Lung (tissue), 12 donors: Measurements from ENCODE around the gene GLMP. TPM values are rescaled to one million over a fixed set of nuclear protein-coding genes. Genes with fewer than 3 reads are reported as not detected.
A peak's percentile ranks its signal among the peaks of the same experiment; 100 is the strongest.

Source experiments
- ATAC-seq: fragments of 200-7000 bp; cut with Tn5 transposase; one replicate; pipeline ENCODE4 v1.9.1; 2020; ENCODE audit warnings: moderate number of reproducible peaks; ENCODE audit not compliant: insufficient read depth, low FRiP score
- DNase-seq, 3 donors: peaks; one replicate each; pipeline ENCODE4 v3.0.0-alpha.2; 2013 to 2017
- H3K27ac ChIP-seq, 2 donors: one replicate each; pipeline ENCODE4 v1.5.1; 2013; ENCODE audit warnings: mild to moderate bottlenecking in 2 of 2, moderate library complexity in 2 of 2, control low read depth in 1 of 2, inconsistent platforms in 1 of 2, low read depth in 1 of 2, low read length in 1 of 2
- H3K27me3 ChIP-seq, 3 donors: one replicate each; pipeline ENCODE4 v1.5.1; 2013; ENCODE audit warnings: low read length in 2 of 3; ENCODE audit not compliant: control insufficient read depth in 3 of 3, insufficient read depth in 3 of 3
- H3K36me3 ChIP-seq, 4 donors: one replicate each; pipeline ENCODE4 v1.5.1; 2013; ENCODE audit warnings: low read length in 4 of 4, mild to moderate bottlenecking in 1 of 4, moderate library complexity in 1 of 4; ENCODE audit not compliant: control insufficient read depth in 4 of 4, insufficient read depth in 4 of 4
- H3K4me1 ChIP-seq, 5 donors: one replicate each; pipeline ENCODE4 v1.5.1; 2013; ENCODE audit warnings: low read length in 5 of 5, mild to moderate bottlenecking in 2 of 5, moderate library complexity in 1 of 5; ENCODE audit not compliant: control insufficient read depth in 5 of 5, insufficient read depth in 5 of 5
- H3K4me3 ChIP-seq: one replicate; pipeline ENCODE4 v1.5.1; 2013; ENCODE audit warnings: mild to moderate bottlenecking, control low read depth, moderate library complexity
- H3K9ac ChIP-seq, 2 donors: one replicate each; pipeline ENCODE4 v1.5.1; 2013; ENCODE audit warnings: low read length in 2 of 2, control low read depth in 1 of 2; ENCODE audit not compliant: insufficient read depth in 1 of 2
- H3K9me3 ChIP-seq, 4 donors: one replicate each; pipeline ENCODE4 v1.5.1; 2013; ENCODE audit warnings: low read length in 3 of 4, mild to moderate bottlenecking in 1 of 4, moderate library complexity in 1 of 4; ENCODE audit not compliant: control insufficient read depth in 4 of 4, insufficient read depth in 3 of 4
- CTCF ChIP-seq: IDR thresholded peaks from 2 replicates; pipeline ENCODE4 v1.5.1; 2012; ENCODE audit warnings: mild to moderate bottlenecking; ENCODE audit errors: control extremely low read depth, extremely low read depth
- WGBS, 2 donors: extraction: QIAGEN DNeasy Blood & Tissue Kit; methylation state at CpG; one replicate each; pipeline ENCODE4 v1.1.7; 2013; 5-methylcytosine and 5-hydroxymethylcytosine counted together
- polyA plus RNA-seq, 2 donors: library from polyadenylated mRNA; stranded (reverse); fragments of 200-250 nt; gene quantifications; one replicate each; pipeline ENCODE4 v1.2.1, GENCODE V29; 2013
- total RNA-seq, 2 donors: library from RNA; depleted of rRNA in 1 of 2; stranded (reverse); fragments of >200 nt in 1 of 2; gene quantifications; one replicate each; pipeline ENCODE4 v1.2.1, GENCODE V29; 2014 to 2021
- donor health status: control.
- donor health status: control.
- donor health status: Bipolar disorder and iron deficiency.
- donor health status: healthy.
- donor health status: DM: yes; HTN: yes; CAD: no.

GLMP gene
- total and polyA plus RNA-seq, 4 donors = 30.1 to 75.8 (median 59.6) TPM

GRCh38 chr1:156279837-156280236 lies 15.6 kb downstream of the GLMP start:
- no peaks in the 10 kb centered on the region for H3K27me3 ChIP-seq
- H3K36me3 ChIP-seq = peaks cover 7 to 27% (median 27%) of the 10 kb centered on the region in 4 donors
- H3K9ac ChIP-seq = no peak overlapping the region
- H3K4me1 ChIP-seq = peaks cover 0 to 22% (median 9%) of the 10 kb centered on the region in 5 donors
- H3K27ac ChIP-seq = no peak overlapping the region
- DNase-seq (no peak), ATAC-seq (no peak)
- TF ChIP-seq CTCF = no peak
- no peak overlapping the region for H3K4me3 ChIP-seq
- H3K9me3 ChIP-seq = peaks cover 0 to 3% (median 0%) of the 10 kb centered on the region in 4 donors
- 95 to 97% methylated on average over 3 of the region's 3 CpGs for WGBS, 2 donors

- no peak overlapping the region for H3K27ac ChIP-seq
- no peak for ATAC-seq
Measured at GRCh38 chr1:156276966-156277381, 18.5 kb downstream of the GLMP start.

GRCh38 chr1:156276532-156276931 lies 18.9 kb downstream of the GLMP start:
- H3K4me1 ChIP-seq = peaks cover 0 to 6% (median 5%) of the 10 kb centered on the region in 5 donors
- H3K9ac ChIP-seq = no peak overlapping the region
- peaks cover 0 to 3% (median 0%) of the 10 kb centered on the region in 4 donors for H3K9me3 ChIP-seq
- H3K27me3 ChIP-seq = no peaks in the 10 kb centered on the region
- ATAC-seq (peak; percentile 59), DNase-seq (no peak)
- TF ChIP-seq CTCF = no peak
- peaks cover 35 to 54% (median 53%) of the 10 kb centered on the region in 4 donors for H3K36me3 ChIP-seq
- H3K4me3 ChIP-seq = no peak overlapping the region
- no peak overlapping the region for H3K27ac ChIP-seq

More at GRCh38 chr1:156276966-156277381, 18.5 kb downstream of the GLMP start:
- peaks cover 0 to 3% (median 0%) of the 10 kb centered on the region in 4 donors for H3K9me3 ChIP-seq
- WGBS, 2 donors = 42 to 57% methylated on average over 6 of the region's 6 CpGs
- H3K4me1 ChIP-seq = peaks cover 0 to 11% (median 6%) of the 10 kb centered on the region in 5 donors
- peaks cover 32 to 50% (median 49%) of the 10 kb centered on the region in 4 donors for H3K36me3 ChIP-seq
- no peak for DNase-seq
- TF ChIP-seq CTCF = no peak
- no peaks in the 10 kb centered on the region for H3K27me3 ChIP-seq
- no peak overlapping the region for H3K4me3 ChIP-seq
- H3K9ac ChIP-seq = no peak overlapping the region

GRCh38 chr1:156270314-156270713 lies 25.2 kb downstream of the GLMP start:
- no peaks in the 10 kb centered on the region for H3K4me1 ChIP-seq
- no peak overlapping the region for H3K4me3 ChIP-seq
- H3K27ac ChIP-seq = no peak overlapping the region
- H3K9me3 ChIP-seq = no peaks in the 10 kb centered on the region
- no peak for ATAC-seq
- H3K27me3 ChIP-seq = no peaks in the 10 kb centered on the region
- no peak for TF ChIP-seq CTCF
- H3K36me3 ChIP-seq = peaks cover 56 to 63% (median 60%) of the 10 kb centered on the region in 4 donors
- DNase-seq = no peak
- WGBS, 2 donors = 92 to 99% methylated on average over 3 of the region's 3 CpGs
- H3K9ac ChIP-seq = no peak overlapping the region
